Liver (tissue), 9 donors: ENCODE data around the gene SYDE2. TPM values are rescaled to one million over a fixed set of nuclear protein-coding genes. Genes with fewer than 3 reads are reported as not detected.

Experiments
- DNase-seq: peaks from one replicate; pipeline ENCODE4 v3.0.0-alpha.2; 2017; ENCODE audit warnings: low spot score
- H3K27ac ChIP-seq, 2 donors: one replicate each; pipeline ENCODE4 v1.7.0; 2013; ENCODE audit warnings: inconsistent platforms in 2 of 2, low read length in 2 of 2, control low read depth in 1 of 2, low read depth in 1 of 2, mild to moderate bottlenecking in 1 of 2
- H3K27me3 ChIP-seq, 4 donors: one replicate each; pipeline versions ENCODE4 v1.6.1 to v1.7.0; 2013; ENCODE audit warnings: low read length in 3 of 4, inconsistent platforms in 1 of 4, mild to moderate bottlenecking in 1 of 4, moderate library complexity in 1 of 4; ENCODE audit not compliant: control insufficient read depth in 4 of 4, insufficient read depth in 4 of 4
- H3K36me3 ChIP-seq, 4 donors: one replicate each; pipeline versions ENCODE4 v1.6.1 to v1.7.0; 2013; ENCODE audit warnings: low read length in 3 of 4, mild to moderate bottlenecking in 3 of 4, low read depth in 1 of 4, moderate library complexity in 1 of 4; ENCODE audit not compliant: control insufficient read depth in 4 of 4, insufficient read depth in 3 of 4
- H3K4me1 ChIP-seq, 4 donors: one replicate each; pipeline versions ENCODE4 v1.6.1 to v1.7.0; 2013; ENCODE audit warnings: low read length in 3 of 4, mild to moderate bottlenecking in 3 of 4, moderate library complexity in 1 of 4; ENCODE audit not compliant: control insufficient read depth in 4 of 4, insufficient read depth in 4 of 4
- H3K4me3 ChIP-seq, 3 donors: one replicate each; pipeline versions ENCODE4 v1.6.1 to v1.7.0; 2013; ENCODE audit warnings: low read length in 3 of 3, control low read depth in 1 of 3, low read depth in 1 of 3, mild to moderate bottlenecking in 1 of 3
- H3K9ac ChIP-seq, 2 donors: one replicate each; pipeline ENCODE4 v1.7.0; 2013; ENCODE audit warnings: low read length in 2 of 2, mild to moderate bottlenecking in 2 of 2, moderate library complexity in 2 of 2, control low read depth in 1 of 2, low read depth in 1 of 2
- H3K9me3 ChIP-seq, 4 donors: one replicate each; pipeline versions ENCODE4 v1.6.1 to v1.7.0; 2013; ENCODE audit warnings: low read length in 3 of 4; ENCODE audit not compliant: control insufficient read depth in 4 of 4
- CTCF ChIP-seq: fragments of 150-350 bp; IDR thresholded peaks from 2 replicates; pipeline ENCODE4 v1.5.1; 2017; ENCODE audit warnings: improper control_type of control experiment, low read depth, low read length; ENCODE audit not compliant: missing input control
- EGR1 ChIP-seq, 2 donors: IDR thresholded peaks; 2 replicates each; pipeline ENCODE4 v1.6.1; 2016 to 2018; ENCODE audit warnings: antibody characterized with exemption in 2 of 2, low read depth in 2 of 2
- FOXA1 ChIP-seq: IDR thresholded peaks from 2 replicates; pipeline ENCODE4 v1.6.1; 2016; ENCODE audit warnings: antibody characterized with exemption
- FOXA2 ChIP-seq: IDR thresholded peaks from 2 replicates; pipeline ENCODE4 v1.6.1; 2016; ENCODE audit warnings: antibody characterized with exemption
- GABPA ChIP-seq, 2 donors: IDR thresholded peaks in 1 of 2; conservative IDR thresholded peaks in 1 of 2; 2 replicates each; pipeline ENCODE4 v1.6.1; 2016; ENCODE audit warnings: antibody characterized with exemption in 2 of 2, mild to moderate bottlenecking in 1 of 2, moderate library complexity in 1 of 2
- HNF4A ChIP-seq, 2 donors: conservative IDR thresholded peaks; 2 replicates each; pipeline ENCODE4 v1.6.1; 2016; ENCODE audit warnings: antibody characterized with exemption in 2 of 2, mild to moderate bottlenecking in 2 of 2
- HNF4G ChIP-seq: IDR thresholded peaks from 2 replicates; pipeline ENCODE4 v1.6.1; 2016; ENCODE audit warnings: antibody characterized with exemption
- JUND ChIP-seq, 2 donors: IDR thresholded peaks; 2 replicates each; pipeline ENCODE4 v1.6.1; 2016; ENCODE audit warnings: antibody characterized with exemption in 2 of 2
- MAX ChIP-seq: IDR thresholded peaks from 2 replicates; pipeline ENCODE4 v1.6.1; 2016; ENCODE audit warnings: antibody characterized with exemption
- NR2F2 ChIP-seq: IDR thresholded peaks from 2 replicates; pipeline ENCODE4 v1.6.1; 2016; ENCODE audit warnings: antibody characterized with exemption
- RAD21 ChIP-seq, 2 donors: IDR thresholded peaks; 2 replicates each; pipeline ENCODE4 v1.6.1; 2016; ENCODE audit warnings: antibody characterized with exemption in 2 of 2, mild to moderate bottlenecking in 2 of 2
- REST ChIP-seq: IDR thresholded peaks from 2 replicates; pipeline ENCODE4 v1.6.1; 2016; ENCODE audit warnings: antibody characterized with exemption, mild to moderate bottlenecking
- RXRA ChIP-seq, 2 donors: IDR thresholded peaks; 2 replicates each; pipeline ENCODE4 v1.6.1; 2017 to 2018; ENCODE audit warnings: antibody characterized with exemption in 2 of 2, mild to moderate bottlenecking in 1 of 2
- SP1 ChIP-seq: IDR thresholded peaks from 2 replicates; pipeline ENCODE4 v1.6.1; 2018; ENCODE audit warnings: antibody characterized with exemption, mild to moderate bottlenecking
- TAF1 ChIP-seq: conservative IDR thresholded peaks from 2 replicates; pipeline ENCODE4 v1.6.1; 2016; ENCODE audit warnings: antibody characterized with exemption, mild to moderate bottlenecking
- YY1 ChIP-seq: IDR thresholded peaks from 2 replicates; pipeline ENCODE4 v1.6.1; 2016; ENCODE audit warnings: antibody characterized with exemption, mild to moderate bottlenecking
- WGBS: extraction: QIAGEN DNeasy Blood & Tissue Kit; methylation state at CpG from one replicate; pipeline ENCODE4 v1.1.7; 2013; 5-methylcytosine and 5-hydroxymethylcytosine counted together
- polyA plus RNA-seq, 2 donors: library from polyadenylated mRNA; stranded (reverse) in 1 of 2; unstranded in 1 of 2; fragments of 200-250 nt in 1 of 2; fragments of >200 nt in 1 of 2; fragmentation: Nextera tagmentation in 1 of 2; extraction: Ambion mirVana in 1 of 2; gene quantifications; one replicate each; pipeline versions ENCODE4 v1.2.1 to v1.2.3, GENCODE V29; 2013 to 2015
- total RNA-seq, 2 donors: library from RNA; depleted of rRNA; stranded (reverse); fragments of >200 nt; gene quantifications; one replicate each; pipeline ENCODE4 v1.2.3, GENCODE V29; 2014
- TF ChIP-seq, protein P1 (sequence below): IDR thresholded peaks from 2 replicates; pipeline ENCODE4 v1.6.1; 2016; ENCODE audit warnings: antibody characterized with exemption
- TF ChIP-seq, protein P2 (sequence below): IDR thresholded peaks from 2 replicates; pipeline ENCODE4 v1.6.1; 2016; ENCODE audit warnings: antibody characterized with exemption
- donor health status: healthy.
- donor health status: healthy.
- donor health status: healthy.
- donor health status: healthy.
- donor health status: healthy.

SYDE2 gene
- total and polyA plus RNA-seq, 4 donors: 1.3 to 11.5 (median 3.7) TPM

GRCh38 chr1:85219853-85220610, 19.2 kb upstream of the SYDE2 start:
- Histone ChIP-seq H3K36me3 (no peaks in the 10 kb centered on the region), H3K27ac (no peak overlapping the region), H3K4me1 (no peaks in the 10 kb centered on the region), H3K9ac (no peak overlapping the region), H3K9me3 (no peaks in the 10 kb centered on the region), H3K27me3 (no peaks in the 10 kb centered on the region), H3K4me3 (no peak overlapping the region)
- no peak for TF ChIP-seq GABPA (IDR thresholded peaks at IDR 0.05 in 1 of 2, conservative IDR thresholded peaks at IDR 0.05 in 1 of 2)
- TF ChIP-seq HNF4G: no peak
- TF ChIP-seq, protein P1, sequence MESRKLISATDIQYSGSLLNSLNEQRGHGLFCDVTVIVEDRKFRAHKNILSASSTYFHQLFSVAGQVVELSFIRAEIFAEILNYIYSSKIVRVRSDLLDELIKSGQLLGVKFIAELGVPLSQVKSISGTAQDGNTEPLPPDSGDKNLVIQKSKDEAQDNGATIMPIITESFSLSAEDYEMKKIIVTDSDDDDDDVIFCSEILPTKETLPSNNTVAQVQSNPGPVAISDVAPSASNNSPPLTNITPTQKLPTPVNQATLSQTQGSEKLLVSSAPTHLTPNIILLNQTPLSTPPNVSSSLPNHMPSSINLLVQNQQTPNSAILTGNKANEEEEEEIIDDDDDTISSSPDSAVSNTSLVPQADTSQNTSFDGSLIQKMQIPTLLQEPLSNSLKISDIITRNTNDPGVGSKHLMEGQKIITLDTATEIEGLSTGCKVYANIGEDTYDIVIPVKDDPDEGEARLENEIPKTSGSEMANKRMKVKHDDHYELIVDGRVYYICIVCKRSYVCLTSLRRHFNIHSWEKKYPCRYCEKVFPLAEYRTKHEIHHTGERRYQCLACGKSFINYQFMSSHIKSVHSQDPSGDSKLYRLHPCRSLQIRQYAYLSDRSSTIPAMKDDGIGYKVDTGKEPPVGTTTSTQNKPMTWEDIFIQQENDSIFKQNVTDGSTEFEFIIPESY: no peak
- TF ChIP-seq RXRA (IDR thresholded peaks at IDR 0.05): no peak
- TF ChIP-seq EGR1 (IDR thresholded peaks at IDR 0.05; ENCODE audit: low read depth in 2 of 2): no peak
- TF ChIP-seq SP1: no peak
- TF ChIP-seq RAD21 (IDR thresholded peaks at IDR 0.05): no peak
- TF ChIP-seq MAX: no peak
- no peak for TF ChIP-seq CTCF
- TF ChIP-seq YY1: no peak
- TF ChIP-seq, protein P2, sequence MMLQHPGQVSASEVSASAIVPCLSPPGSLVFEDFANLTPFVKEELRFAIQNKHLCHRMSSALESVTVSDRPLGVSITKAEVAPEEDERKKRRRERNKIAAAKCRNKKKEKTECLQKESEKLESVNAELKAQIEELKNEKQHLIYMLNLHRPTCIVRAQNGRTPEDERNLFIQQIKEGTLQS: no peak
- no peak for TF ChIP-seq HNF4A (conservative IDR thresholded peaks at IDR 0.05)
- TF ChIP-seq TAF1: no peak
- no peak for TF ChIP-seq FOXA1
- TF ChIP-seq FOXA2: no peak
- TF ChIP-seq REST: no peak
- TF ChIP-seq JUND (IDR thresholded peaks at IDR 0.05): no peak
- no peak for TF ChIP-seq NR2F2
- no peak for DNase-seq
- WGBS: 83% methylated on average over 2 of the region's 2 CpGs
